ENCODE results near the gene TSACC.

TSACC gene

GRCh38 chr1:156387870-156388173 is 49.5 kb downstream of the TSACC start:
- Histone ChIP-seq H3K27me3 (ENCODE audit: control insufficient read depth, insufficient read depth, low read length) (peaks cover 65% of the 10 kb centered on the region), H3K4me1 (ENCODE audit: control insufficient read depth, insufficient read depth, low read length) (peaks cover 54% of the 10 kb centered on the region), H3K9ac (ENCODE audit: low read length) (no peak overlapping the region), H3K27ac (ENCODE audit: low read depth, low read length) (no peak overlapping the region), H3K36me3 (ENCODE audit: control insufficient read depth, insufficient read depth, low read length) (no peaks in the 10 kb centered on the region), H3K4me3 (ENCODE audit: low read depth, low read length) (peak overlapping the region; percentile 57), H3K9me3 (ENCODE audit: control insufficient read depth, insufficient read depth, low read depth, low read length) (no peaks in the 10 kb centered on the region)

- no peaks in the 10 kb centered on the region for H3K36me3 ChIP-seq (ENCODE audit: control insufficient read depth, insufficient read depth, low read length)
- H3K27me3 ChIP-seq (ENCODE audit: control insufficient read depth, insufficient read depth, low read length), result peaks cover 65% of the 10 kb centered on the region
- H3K4me1 ChIP-seq (ENCODE audit: control insufficient read depth, insufficient read depth, low read length), result peaks cover 60% of the 10 kb centered on the region
- H3K9me3 ChIP-seq (ENCODE audit: control insufficient read depth, insufficient read depth, low read depth, low read length), result no peaks in the 10 kb centered on the region
- H3K4me3 ChIP-seq (ENCODE audit: low read depth, low read length), result peak overlapping the region; percentile 57
- H3K9ac ChIP-seq (ENCODE audit: low read length), result no peak overlapping the region
- no peak overlapping the region for H3K27ac ChIP-seq (ENCODE audit: low read depth, low read length)
Measured at GRCh38 chr1:156388174-156389137, 50.1 kb downstream of the TSACC start.

GRCh38 chr1:156389311-156389710 is 51.0 kb downstream of the TSACC start:
- H3K4me3 ChIP-seq (ENCODE audit: low read depth, low read length), result no peak overlapping the region
- H3K9me3 ChIP-seq (ENCODE audit: control insufficient read depth, insufficient read depth, low read depth, low read length), result no peaks in the 10 kb centered on the region
- peaks cover 65% of the 10 kb centered on the region for H3K27me3 ChIP-seq (ENCODE audit: control insufficient read depth, insufficient read depth, low read length)
- H3K4me1 ChIP-seq (ENCODE audit: control insufficient read depth, insufficient read depth, low read length), result peaks cover 61% of the 10 kb centered on the region
- no peak overlapping the region for H3K27ac ChIP-seq (ENCODE audit: low read depth, low read length)
- H3K9ac ChIP-seq (ENCODE audit: low read length), result no peak overlapping the region
- H3K36me3 ChIP-seq (ENCODE audit: control insufficient read depth, insufficient read depth, low read length), result no peaks in the 10 kb centered on the region

- peaks cover 65% of the 10 kb centered on the region for H3K27me3 ChIP-seq (ENCODE audit: control insufficient read depth, insufficient read depth, low read length)
- peaks cover 59% of the 10 kb centered on the region for H3K4me1 ChIP-seq (ENCODE audit: control insufficient read depth, insufficient read depth, low read length)
- no peak overlapping the region for H3K9ac ChIP-seq (ENCODE audit: low read length)
Measured at GRCh38 chr1:156390469-156391365, 52.4 kb downstream of the TSACC start.

GRCh38 chr1:156391366-156391677 is 53.0 kb downstream of the TSACC start:
- H3K27me3 ChIP-seq (ENCODE audit: control insufficient read depth, insufficient read depth, low read length), result peaks cover 58% of the 10 kb centered on the region

More at GRCh38 chr1:156390469-156391365, 52.4 kb downstream of the TSACC start:
- H3K27ac ChIP-seq (ENCODE audit: low read depth, low read length), result no peak overlapping the region
- peak overlapping the region; percentile 3; the same call in 1 of the 2 replicates for H3K4me3 ChIP-seq (ENCODE audit: low read depth, low read length)
- no peaks in the 10 kb centered on the region for H3K36me3 ChIP-seq (ENCODE audit: control insufficient read depth, insufficient read depth, low read length)
- no peaks in the 10 kb centered on the region for H3K9me3 ChIP-seq (ENCODE audit: control insufficient read depth, insufficient read depth, low read depth, low read length)

GRCh38 chr1:156391701-156392100 is 53.4 kb downstream of the TSACC start:
- Histone ChIP-seq H3K4me1 (ENCODE audit: control insufficient read depth, insufficient read depth, low read length) (peaks cover 54% of the 10 kb centered on the region), H3K9me3 (ENCODE audit: control insufficient read depth, insufficient read depth, low read depth, low read length) (no peaks in the 10 kb centered on the region), H3K27me3 (ENCODE audit: control insufficient read depth, insufficient read depth, low read length) (peaks cover 55% of the 10 kb centered on the region), H3K27ac (ENCODE audit: low read depth, low read length) (no peak overlapping the region), H3K9ac (ENCODE audit: low read length) (no peak overlapping the region), H3K4me3 (ENCODE audit: low read depth, low read length) (no peak overlapping the region), H3K36me3 (ENCODE audit: control insufficient read depth, insufficient read depth, low read length) (no peaks in the 10 kb centered on the region)

More at GRCh38 chr1:156391366-156391677, 53.0 kb downstream of the TSACC start:
- peaks cover 54% of the 10 kb centered on the region for H3K4me1 ChIP-seq (ENCODE audit: control insufficient read depth, insufficient read depth, low read length)
- no peak overlapping the region for H3K9ac ChIP-seq (ENCODE audit: low read length)
- no peaks in the 10 kb centered on the region for H3K36me3 ChIP-seq (ENCODE audit: control insufficient read depth, insufficient read depth, low read length)
- H3K4me3 ChIP-seq (ENCODE audit: low read depth, low read length), result peak overlapping the region; percentile 3; the same call in 1 of the 2 replicates
- no peaks in the 10 kb centered on the region for H3K9me3 ChIP-seq (ENCODE audit: control insufficient read depth, insufficient read depth, low read depth, low read length)
- H3K27ac ChIP-seq (ENCODE audit: low read depth, low read length), result no peak overlapping the region

GRCh38 chr1:156392452-156392853 is 54.1 kb downstream of the TSACC start:
- H3K9ac ChIP-seq (ENCODE audit: low read length), result no peak overlapping the region
- H3K27me3 ChIP-seq (ENCODE audit: control insufficient read depth, insufficient read depth, low read length), result peaks cover 47% of the 10 kb centered on the region
- H3K4me3 ChIP-seq (ENCODE audit: low read depth, low read length), result no peak overlapping the region
- peaks cover 54% of the 10 kb centered on the region for H3K4me1 ChIP-seq (ENCODE audit: control insufficient read depth, insufficient read depth, low read length)
- H3K27ac ChIP-seq (ENCODE audit: low read depth, low read length), result no peak overlapping the region
- H3K9me3 ChIP-seq (ENCODE audit: control insufficient read depth, insufficient read depth, low read depth, low read length), result no peaks in the 10 kb centered on the region
- H3K36me3 ChIP-seq (ENCODE audit: control insufficient read depth, insufficient read depth, low read length), result no peaks in the 10 kb centered on the region

- H3K27ac ChIP-seq (ENCODE audit: low read depth, low read length), result no peak overlapping the region
- H3K36me3 ChIP-seq (ENCODE audit: control insufficient read depth, insufficient read depth, low read length), result no peaks in the 10 kb centered on the region
- H3K9me3 ChIP-seq (ENCODE audit: control insufficient read depth, insufficient read depth, low read depth, low read length), result no peaks in the 10 kb centered on the region
- no peak overlapping the region for H3K9ac ChIP-seq (ENCODE audit: low read length)
- H3K4me3 ChIP-seq (ENCODE audit: low read depth, low read length), result no peak overlapping the region
- peaks cover 48% of the 10 kb centered on the region for H3K4me1 ChIP-seq (ENCODE audit: control insufficient read depth, insufficient read depth, low read length)
- peaks cover 41% of the 10 kb centered on the region for H3K27me3 ChIP-seq (ENCODE audit: control insufficient read depth, insufficient read depth, low read length)
Measured at GRCh38 chr1:156393095-156393494, 54.8 kb downstream of the TSACC start.

GRCh38 chr1:156394082-156394481 is 55.8 kb downstream of the TSACC start:
- Histone ChIP-seq H3K4me3 (ENCODE audit: low read depth, low read length) (no peak overlapping the region), H3K4me1 (ENCODE audit: control insufficient read depth, insufficient read depth, low read length) (peaks cover 43% of the 10 kb centered on the region), H3K27ac (ENCODE audit: low read depth, low read length) (no peak overlapping the region), H3K36me3 (ENCODE audit: control insufficient read depth, insufficient read depth, low read length) (no peaks in the 10 kb centered on the region), H3K9ac (ENCODE audit: low read length) (no peak overlapping the region), H3K9me3 (ENCODE audit: control insufficient read depth, insufficient read depth, low read depth, low read length) (no peaks in the 10 kb centered on the region), H3K27me3 (ENCODE audit: control insufficient read depth, insufficient read depth, low read length) (peaks cover 31% of the 10 kb centered on the region)

- Histone ChIP-seq H3K4me1 (ENCODE audit: control insufficient read depth, insufficient read depth, low read length) (peaks cover 44% of the 10 kb centered on the region), H3K27ac (ENCODE audit: low read depth, low read length) (no peak overlapping the region), H3K36me3 (ENCODE audit: control insufficient read depth, insufficient read depth, low read length) (no peaks in the 10 kb centered on the region), H3K27me3 (ENCODE audit: control insufficient read depth, insufficient read depth, low read length) (peaks cover 23% of the 10 kb centered on the region), H3K9me3 (ENCODE audit: control insufficient read depth, insufficient read depth, low read depth, low read length) (no peaks in the 10 kb centered on the region), H3K9ac (ENCODE audit: low read length) (no peak overlapping the region), H3K4me3 (ENCODE audit: low read depth, low read length) (no peak overlapping the region)
Measured at GRCh38 chr1:156394835-156395461, 56.6 kb downstream of the TSACC start.
